ENCODE data around the gene MYB. TPM values are rescaled to one million over a fixed set of nuclear protein-coding genes. Genes with fewer than 3 reads are reported as not detected.
"Not testable (repeated sequence)": the region's sequence is repeated elsewhere in the genome, so short reads cannot be mapped to it uniquely, and the experiment has no call there.

MYB gene
- total RNA-seq, result 0.89 TPM

DNA sequence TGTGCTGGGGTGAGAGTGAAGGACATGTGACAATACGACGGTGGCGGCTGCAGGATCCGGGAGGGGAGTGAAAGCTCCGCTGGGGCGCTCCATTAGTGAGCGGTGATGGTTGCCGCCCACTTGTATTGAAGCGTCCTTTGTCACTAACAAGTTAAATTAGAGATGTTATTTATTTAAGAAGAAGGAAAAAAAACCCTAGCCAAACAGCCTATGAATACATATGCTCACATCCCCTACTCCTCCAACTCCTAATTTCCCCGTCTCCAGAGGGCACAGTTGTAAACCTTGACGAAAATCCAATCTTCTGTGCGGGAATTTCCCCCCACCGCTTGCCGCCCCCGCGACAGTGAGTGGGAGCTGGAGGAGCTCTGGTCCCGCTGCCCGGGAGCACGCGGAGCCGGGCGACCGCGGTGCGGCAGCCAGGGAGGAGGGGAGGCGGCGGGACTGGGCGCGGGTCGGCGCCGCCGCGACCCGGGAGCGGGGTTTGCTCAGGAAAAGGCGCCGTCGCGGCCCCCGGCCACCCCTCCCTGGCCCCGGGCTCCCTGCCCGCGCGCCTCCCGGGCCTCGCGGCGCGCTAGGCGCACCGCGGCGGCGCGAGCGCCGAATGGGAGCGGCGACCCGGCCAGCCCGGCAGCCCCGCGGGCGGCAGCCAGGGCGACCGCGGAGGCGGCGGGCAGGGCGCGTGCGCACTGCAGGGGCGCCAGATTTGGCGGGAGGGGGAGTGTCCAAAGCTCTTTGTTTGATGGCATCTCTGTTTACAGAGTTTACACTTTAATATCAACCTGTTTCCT is at the start of gene MYB:
MYB (plus strand) TSS at position 767 of the 791 bp plus-strand sequence. CDS start 206 bp downstream, outside the sequence.
- DNase-seq (ENCODE audit: low spot score), result no peak

DNA sequence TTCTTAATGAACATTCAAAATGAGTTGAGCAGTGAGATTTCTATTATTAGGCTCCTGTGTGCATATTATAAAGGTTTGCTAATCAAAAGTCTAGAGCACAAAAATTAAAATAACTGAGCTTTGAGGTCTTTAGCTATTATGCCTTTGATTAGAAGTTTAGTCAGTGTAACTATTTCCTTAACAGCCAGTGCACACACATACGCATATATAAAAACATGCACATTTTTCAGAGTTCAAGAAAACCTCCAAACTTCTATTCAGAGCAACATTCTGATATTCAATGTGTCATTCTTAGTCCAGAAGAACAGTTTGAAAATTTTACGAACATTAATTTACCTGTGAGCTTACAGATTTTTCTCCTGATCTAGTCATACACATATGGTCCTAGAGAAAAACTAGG is 48.3 kb upstream of the MYB start:
- DNase-seq (ENCODE audit: low spot score), result no peak

DNA sequence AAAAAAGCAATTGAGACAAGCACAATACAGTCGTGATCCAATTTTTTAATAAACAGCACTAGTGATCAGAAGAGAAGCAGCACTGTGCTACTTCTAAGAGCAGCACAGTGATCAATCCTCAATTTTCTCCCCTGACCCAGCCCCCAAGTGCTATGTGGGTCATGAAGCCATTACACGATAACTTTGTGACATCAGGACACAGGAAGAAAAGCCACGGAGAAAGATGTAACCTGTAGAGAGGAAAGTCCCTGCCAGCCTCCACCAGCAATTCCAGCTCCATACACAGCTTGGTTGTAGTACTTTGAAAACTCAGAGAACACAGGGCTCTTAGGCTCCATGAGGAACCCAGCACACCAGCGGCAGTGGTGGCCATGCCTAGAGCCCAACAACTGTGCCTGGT is 45.3 kb upstream of the MYB start:
- DNase-seq (ENCODE audit: low spot score), result no peak

DNA sequence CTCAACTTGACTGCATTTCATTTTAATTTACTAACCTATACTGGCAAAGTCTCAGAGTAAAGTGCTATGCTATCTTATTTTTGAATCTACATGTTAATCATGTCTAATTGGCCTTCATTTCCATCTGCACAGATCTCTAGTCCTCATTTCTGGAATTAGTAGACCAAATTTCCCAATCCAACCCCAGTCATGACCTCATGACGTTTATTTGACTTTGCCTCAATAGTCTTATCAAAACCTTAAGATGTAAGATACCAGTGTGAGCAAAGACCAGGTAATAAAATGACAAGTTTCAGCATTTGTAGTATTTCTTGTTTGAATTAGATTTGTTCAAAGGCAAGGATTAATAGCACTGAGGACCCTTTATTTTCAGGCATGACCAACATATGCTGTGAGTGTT is 43.3 kb upstream of the MYB start:
- DNase-seq (ENCODE audit: low spot score), result no peak

DNA sequence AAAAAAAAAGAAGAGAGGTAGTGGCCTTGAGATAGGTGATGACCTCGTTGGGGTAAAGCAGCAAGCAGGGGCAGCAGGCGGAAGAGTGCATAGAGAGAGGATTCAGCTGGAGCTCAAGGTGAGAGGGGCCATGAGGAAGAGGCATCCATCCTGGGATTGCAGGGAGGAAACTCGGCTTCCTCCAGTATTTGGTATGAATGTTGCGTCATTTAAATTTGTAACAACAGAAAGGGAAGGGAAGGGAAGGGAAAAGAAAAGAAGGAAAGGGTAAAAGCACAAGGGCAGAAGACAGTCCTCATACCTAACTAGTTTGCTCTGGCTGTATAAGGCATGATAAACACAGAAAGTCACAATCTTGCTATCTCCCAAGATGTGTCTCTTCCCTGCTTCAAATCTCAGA is 39.9 kb upstream of the MYB start:
- DNase-seq (ENCODE audit: low spot score), result no peak

DNA sequence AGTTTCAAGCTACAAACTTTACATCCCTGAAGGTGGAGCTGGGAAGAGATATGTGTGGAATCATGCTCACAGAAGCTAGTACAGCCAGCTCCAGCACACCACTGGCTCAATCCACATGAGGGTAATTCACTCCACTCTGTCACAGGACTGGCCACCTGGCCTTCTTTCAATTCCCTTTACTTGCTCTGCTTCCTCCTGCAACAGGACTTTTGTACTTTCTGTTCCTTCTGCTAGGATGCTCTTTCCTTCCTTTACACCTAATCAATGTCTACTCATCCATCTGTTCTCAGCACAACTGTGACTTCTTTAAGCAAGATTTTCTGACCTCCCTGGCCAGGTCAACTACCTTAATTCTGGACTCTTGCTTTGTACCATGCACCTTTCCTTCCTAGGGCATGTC is 39.4 kb upstream of the MYB start:
- no peak for DNase-seq (ENCODE audit: low spot score)

DNA sequence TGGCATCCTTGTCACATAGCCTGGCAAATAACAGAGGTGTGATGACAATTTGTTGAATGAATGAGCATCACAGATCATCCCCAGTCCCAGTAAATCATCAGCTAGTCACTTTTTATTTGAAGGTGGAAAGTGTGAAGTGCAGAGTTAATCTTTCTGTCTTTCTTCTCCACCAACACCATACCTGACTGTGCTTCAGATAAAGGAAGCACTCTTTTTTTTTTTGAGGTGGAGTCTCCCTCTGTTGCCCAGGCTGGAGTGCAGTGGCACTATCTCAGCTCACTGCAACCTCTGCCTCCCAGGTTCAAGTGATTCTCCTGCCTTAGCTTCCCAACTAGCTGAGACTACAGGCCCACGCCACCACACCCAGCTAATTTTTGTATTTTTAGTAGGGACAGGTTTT is 38.9 kb upstream of the MYB start:
- not testable (repeated sequence) for DNase-seq (ENCODE audit: low spot score)

DNA sequence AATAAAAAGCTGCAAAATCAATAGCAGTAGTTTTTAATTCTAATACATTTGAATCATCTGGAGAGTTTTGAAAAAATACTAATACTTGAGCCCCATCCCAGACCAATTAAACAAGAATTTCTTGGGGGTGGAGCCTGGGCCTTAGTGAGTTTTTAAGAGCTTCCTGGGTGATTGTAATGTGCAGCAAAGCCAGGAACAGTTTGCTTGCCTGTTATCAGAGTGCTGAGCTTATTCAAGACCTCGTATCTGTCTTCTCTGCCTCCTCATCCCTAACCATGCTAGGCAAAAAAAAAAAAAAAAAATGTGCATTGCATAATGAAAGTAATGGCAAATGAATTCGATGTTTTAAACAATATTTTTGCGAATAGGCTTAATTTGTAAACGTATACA is 36.4 kb upstream of the MYB start:
- DNase-seq (ENCODE audit: low spot score), result no peak

DNA sequence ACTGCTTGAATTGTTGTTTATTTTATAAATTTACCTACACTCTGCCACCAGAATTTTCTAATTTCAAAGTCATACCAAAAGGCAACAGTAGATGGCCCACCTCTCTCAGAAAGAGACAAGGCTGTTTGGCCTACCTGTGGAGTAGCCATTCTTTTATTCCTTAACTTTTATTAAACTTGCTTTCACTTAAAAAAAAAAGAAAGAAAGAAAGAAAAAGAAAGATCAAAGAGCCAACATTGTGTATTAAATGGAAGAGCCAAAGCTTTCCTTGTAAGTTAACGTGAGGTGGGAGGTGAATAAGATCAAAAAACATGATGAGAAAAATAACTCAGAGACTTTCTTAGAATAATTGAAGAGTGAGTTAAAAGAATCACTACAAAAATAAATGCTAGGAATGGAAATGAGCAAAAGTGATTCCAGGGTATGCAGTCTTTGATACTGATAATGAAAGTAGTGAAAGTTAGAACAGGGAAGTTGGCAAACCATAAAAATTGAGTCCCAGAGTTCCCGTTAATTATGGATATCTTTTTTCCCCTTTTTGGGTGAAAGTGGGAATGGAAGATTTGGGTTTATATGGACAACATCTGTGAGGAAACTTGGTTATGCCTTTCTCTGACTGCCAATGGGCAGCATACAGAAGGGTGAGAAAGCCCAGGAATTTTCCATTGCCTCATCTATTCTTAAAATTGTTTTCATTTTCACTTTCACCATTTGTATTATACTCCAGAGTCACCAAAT is 35.9 kb upstream of the MYB start:
- no peak for DNase-seq (ENCODE audit: low spot score)

DNA sequence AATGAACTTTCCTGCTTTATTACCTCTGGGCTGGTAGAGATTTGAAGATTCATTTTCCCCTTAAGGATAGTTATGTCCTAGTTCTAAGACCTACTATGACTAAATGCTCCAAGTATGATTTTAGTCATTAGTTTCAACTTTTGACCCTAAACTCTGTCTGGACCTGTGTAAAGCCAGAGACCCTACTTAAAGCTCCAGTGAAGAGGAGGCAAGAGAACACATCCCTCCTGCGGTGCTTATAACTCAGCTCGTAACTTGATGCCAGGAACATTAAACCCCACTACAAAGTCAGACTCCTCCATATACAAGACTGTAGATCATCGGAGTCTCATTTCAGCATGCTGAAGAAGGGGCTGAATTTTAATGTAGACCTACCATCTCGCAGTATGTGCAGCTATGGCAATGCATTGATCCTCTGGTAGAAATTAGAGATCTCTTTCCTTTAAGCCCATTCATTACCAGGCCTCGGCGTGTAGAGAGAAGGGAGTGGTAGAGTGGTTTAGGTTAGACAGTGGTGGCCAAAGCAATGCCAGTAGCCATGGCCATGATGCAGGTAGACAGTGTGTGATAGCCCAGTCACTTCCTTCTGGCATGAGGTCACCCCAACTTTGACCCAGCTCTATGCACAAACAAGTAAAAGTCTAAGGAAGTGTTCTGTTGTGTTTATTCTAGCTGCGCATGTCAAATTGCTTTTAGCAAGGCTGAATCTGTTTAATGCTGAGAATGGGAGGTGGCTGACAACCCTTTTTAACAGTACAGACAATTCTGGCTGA is 34.8 kb upstream of the MYB start:
- no peak for DNase-seq (ENCODE audit: low spot score)

DNA sequence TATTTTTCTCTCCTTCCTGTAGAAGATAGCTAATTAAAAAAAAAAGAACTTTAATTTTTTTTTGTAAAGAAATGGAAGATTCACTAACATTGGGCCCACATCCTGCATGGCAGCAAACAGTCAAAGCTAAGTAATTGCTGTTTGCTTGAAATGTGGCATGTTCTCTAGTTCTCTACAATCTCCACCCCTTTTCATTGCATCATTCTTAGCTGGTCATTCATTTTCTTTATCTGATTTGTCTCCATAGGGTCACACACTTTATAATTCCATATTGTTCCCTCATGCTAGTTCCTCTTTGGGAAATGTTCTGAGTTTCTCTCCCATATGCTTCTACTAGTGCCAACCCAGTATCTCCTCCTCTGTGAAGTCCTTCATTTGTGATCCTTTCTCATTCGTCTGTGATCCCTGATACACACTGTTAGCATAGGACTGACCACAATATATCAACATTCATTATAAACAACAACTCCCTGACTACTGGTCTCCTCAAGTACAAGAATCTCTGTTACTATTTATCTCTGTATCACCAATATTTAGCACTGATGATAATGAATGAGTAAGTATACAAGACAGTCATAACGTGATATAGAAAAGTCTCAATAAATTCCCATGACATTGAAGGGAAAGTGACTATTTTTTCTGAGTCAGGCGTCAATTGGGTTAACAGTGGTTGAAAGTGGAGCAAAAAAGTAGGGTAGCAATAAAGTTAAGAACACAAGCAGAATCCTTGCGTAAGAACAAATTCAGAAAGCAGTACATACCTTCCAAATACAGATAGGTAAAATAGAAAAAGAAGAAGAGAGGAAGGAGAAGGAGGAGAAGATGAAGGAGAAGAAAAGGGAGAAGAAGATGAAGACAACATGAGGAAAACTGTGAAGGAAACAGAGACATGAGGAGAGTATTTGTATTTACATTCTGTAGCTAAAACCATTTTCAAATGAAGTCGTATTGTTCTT is 33.2 kb upstream of the MYB start:
- DNase-seq (ENCODE audit: low spot score), result no peak

DNA sequence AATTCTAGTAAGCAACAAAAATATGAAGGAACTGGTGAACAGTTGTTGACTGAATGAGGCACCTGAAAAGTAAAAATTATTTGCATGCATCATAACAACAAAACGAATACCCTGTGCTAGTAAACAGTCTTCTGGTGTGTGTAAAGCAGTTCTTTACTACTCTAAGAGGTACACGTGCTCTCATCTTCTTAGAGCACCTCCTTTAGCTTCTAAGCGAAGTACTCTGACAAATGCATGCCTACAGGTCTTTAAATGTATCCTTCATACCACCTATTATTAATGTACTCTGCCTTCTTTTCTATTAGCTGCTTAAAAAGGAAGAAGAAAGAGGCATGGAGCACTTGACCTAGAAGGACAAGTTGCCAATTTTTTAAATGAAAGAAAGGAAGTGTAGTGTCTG is 32.2 kb upstream of the MYB start:
- no peak for DNase-seq (ENCODE audit: low spot score)

DNA sequence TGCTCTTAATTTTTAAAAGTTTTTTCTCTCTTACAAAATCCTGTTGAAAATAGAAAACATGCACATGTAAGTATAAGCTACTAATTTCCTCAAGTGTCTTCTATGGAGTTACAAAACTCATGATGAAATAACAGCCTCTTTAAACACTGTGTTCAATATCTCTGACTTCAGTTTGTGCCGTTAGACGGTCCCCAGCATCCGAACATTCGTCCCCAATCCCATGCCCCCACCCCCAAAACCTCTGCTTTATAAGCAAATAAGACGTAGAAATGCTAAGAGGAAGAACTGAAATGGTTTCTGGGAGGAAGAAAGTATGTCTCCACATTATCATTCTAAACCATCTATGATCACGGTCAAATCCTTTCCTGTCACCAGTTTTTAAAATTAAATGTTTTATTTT is 31.7 kb upstream of the MYB start:
- no peak for DNase-seq (ENCODE audit: low spot score)

DNA sequence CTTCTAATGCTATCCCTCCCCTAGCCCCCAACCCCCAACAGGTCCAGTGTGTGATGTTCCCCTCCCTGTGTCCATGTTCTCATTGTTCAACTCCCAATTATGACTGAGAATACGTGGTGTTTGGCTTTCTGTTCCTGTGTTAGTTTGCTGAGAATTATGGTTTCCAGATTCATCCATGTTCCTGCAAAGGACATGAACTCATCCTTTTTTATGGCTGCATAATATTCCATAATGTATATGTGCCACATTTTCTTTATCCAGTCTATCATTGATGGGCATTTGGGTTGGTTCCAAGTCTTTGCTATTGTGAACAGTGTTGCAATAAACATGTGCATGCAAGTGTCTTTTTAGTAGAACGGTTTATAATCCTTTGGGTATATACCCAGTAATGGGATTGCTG is 30.6 kb upstream of the MYB start:
- not testable (repeated sequence) for DNase-seq (ENCODE audit: low spot score)

DNA sequence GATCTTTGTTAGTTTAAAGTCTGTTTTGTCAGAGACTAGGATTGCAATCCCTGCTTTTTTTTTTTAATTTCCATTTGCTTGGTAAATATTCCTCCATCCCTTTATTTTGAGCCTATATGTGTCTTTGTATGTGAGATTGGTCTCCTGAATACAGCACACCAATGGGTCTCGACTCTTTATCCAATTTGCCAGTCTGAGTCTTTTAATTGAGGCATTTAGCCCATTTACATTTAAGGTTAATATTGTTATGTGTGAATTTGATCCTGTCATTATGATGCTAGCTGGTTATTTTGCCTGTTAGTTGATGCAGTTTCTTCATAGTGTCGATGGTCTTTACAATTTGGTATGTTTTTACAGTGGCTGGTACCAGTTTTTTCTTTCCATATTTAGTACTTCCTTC is 27.0 kb upstream of the MYB start:
- not testable (repeated sequence) for DNase-seq (ENCODE audit: low spot score)

DNA sequence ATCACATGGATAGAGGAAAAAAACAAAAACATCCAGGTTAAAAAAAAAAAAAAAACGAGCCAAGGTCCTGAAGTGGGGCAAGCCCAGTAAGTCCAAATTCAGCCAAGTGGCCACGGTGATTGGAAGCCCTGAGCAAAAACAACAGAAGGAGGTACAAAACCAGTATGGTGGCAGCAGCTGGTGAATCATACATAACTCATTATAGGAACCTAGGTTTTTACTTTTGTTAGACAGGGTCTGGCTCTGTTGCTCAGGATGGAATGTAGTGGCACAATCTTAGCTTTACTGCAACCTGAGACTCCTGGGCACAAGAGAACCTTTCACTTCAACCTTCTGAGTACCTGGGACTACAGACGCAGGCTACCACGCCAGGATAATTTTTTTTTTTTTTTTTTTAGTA is 22.7 kb upstream of the MYB start:
- DNase-seq (ENCODE audit: low spot score), result no peak

DNA sequence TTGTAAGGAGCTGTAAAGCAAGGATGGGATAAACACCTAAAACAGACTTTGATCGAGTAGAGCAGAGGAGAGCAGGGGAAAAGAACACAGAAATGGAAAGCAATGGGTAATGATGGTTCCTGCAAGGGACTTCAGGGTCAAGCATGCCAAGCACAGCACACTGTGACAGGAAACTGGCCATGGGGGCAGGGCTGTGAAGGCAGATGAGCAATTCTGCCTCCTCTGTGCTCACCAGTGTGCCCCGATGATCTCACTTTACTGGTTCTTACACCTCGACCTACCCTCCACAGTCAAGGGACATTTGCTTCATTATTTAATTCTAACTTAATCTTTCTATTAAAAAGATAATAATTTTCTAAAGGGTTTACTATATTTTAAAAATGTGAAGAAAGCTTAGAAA is 21.6 kb upstream of the MYB start:
- DNase-seq (ENCODE audit: low spot score), result no peak

DNA sequence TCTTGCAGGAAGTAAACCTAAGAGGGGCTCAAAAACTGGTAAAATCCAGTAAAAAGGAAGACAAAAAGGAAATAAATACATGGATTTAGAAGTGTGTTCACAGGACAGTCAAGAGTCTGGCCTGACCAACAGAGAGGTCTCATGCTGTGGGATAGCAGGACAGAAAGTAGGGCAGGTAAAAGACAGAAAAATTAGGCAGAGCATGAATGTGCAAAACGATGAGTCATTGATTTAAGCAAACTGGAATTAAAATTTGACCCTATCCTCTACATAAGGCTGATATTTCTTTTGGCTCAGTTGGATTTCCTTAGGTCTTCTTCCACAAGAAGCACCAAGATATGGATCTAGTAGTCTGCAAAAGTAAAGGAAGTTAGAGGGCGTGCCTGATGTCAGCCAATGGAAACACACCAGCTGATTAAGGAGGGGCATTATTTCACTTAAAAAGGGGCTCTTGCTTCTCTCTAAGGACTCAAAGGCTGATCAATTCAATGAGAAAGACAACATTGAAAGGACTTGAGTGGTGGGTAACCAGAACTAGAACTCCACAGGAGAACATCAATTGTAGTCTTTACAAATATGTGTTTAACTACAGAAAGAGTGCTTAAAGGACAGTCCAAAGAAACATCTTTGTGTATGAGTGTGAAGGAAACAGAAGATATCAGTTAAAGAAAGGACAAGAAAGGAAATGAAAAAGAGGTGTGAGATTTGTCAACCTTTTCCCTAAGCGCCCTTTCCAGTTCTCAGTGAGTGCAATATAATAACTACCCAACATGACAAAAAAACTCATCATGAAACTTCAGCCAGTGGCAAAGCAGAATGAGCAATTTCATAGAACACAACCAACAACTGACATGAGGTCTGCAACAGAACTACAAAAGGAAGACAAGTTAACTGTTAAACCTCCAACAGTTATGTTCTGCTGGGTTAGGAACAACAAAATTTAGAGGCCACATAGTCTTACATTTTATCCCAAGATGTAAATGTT is 19.4 kb upstream of the MYB start:
- no peak for DNase-seq (ENCODE audit: low spot score)

DNA sequence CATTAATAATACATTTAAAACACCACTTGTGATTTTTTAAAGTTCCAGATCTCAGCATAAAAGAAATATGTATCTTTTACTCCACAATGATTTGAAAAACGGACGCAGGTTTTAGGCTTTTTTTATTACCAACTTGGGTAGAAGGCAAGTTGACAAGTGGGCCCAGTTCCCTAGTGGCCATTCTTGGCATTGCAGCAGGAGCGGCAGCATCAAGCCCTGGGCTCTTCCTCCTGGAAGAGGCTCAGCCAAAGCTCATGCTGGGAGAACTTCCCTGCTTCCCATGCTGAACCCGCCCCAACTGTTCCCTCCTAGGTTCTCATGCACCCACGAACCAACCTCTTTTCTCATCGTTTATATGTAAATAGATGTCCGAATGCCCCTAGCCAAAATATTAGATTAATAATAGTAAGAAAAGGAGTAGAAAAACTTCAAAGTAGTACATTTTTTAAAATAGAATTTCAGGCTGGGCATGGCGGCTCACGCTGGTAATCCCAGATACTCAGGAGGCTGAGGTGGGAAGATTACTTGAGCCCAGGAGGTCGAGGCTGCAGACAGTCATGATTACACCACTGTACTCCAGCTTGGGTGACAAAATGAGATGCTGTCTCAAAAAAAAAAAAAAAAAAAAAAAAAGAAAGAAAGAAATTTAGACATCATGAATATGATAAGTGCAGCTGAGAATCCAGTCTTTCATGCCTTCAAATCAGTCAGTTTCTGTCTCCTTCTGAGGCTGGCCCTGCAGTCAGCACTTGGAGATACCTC is 18.2 kb upstream of the MYB start:
- no peak for DNase-seq (ENCODE audit: low spot score)

DNA sequence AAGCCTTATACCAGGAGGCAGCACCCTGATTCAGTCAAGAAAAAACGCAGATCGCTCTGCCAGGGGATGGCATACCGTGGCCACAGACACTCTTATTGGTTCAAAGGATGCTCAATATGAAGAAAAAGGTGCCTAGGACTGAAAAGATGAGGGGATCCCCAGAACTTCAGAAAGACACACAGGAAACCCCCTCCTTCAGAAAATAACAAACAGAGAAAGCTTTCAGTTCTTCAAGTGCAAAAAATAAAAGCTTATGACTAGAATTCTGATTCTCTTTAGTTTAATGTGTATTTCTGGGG is 17.7 kb upstream of the MYB start:
- no peak for DNase-seq (ENCODE audit: low spot score)
